A673 (cell line): Measurements from ENCODE around the gene PTTG1.

Experiments used
- CTCF ChIP-seq: fragments of 300-800, 200-600 bp; sonication (generic); conservative IDR thresholded peaks from 2 replicates; pipeline ENCODE4 v1.5.1; 2017; ENCODE audit warnings: low read depth, mild to moderate bottlenecking, antibody characterized with exemption, low read length, moderate library complexity, mixed read lengths
- EZH2 ChIP-seq: fragments of 200-600 bp; sonication (generic); IDR thresholded peaks from 2 replicates; pipeline ENCODE4 v1.6.1; 2017; ENCODE audit warnings: borderline replicate concordance, low read depth, mild to moderate bottlenecking, mixed read lengths, antibody characterized with exemption, low read length; ENCODE audit not compliant: poor library complexity, severe bottlenecking

- TF ChIP-seq EZH2 (no peak), CTCF (no peak)
These were observed 46.5 kb upstream of the PTTG1 start for GRCh38 chr5:160375166-160375565.
